ENCODE measurements around the gene SIRPB1.
"Not testable (repeated sequence)": the region's sequence is repeated elsewhere in the genome, so short reads cannot be mapped to it uniquely, and the experiment has no call there.

The SIRPB1 gene

DNA sequence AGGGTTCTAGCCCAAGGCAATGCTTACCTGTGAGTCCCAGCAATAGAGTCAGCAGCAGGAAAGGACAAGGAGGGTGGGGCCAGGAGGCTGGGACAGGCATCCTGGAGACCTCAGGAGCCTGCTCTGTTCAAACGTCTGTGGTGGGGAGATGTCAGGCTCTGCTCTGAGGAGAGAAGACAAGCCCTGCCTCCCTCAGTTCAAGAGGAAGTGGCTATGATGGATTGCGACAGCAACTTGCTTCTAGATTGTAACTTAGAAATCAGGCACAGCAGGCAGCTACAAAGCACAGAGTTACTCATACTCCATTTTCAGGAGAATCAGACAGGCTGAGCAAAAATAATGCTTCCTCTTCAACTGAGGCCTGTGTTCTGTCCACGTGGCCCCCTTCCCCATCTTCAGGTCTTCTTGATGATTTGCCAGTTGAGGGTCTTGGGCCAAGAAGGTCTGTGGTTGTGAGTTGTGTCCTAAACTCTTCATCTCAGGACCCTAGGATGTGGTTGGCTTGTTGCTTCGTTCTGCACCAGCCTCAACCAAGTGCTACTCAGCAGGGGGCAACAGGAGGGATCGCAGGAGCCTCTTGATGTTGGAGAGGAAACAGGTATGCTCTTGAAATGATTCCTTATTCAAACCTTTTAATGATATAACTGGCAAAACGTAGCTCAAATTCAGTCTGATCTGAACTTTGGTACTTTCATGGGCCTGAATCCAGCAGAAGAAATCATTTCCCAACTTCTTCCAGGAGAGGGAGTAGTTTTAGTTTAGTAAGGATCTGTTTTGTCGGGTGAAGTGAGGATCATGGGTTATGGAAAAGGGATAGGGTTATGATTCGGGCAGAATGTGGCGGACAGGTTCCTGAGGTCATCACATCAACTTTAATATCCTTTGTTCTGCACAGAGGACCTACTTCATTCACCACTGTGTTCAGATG, 31.0 kb downstream of the SIRPB1 start:
- no peak for DNase-seq

DNA sequence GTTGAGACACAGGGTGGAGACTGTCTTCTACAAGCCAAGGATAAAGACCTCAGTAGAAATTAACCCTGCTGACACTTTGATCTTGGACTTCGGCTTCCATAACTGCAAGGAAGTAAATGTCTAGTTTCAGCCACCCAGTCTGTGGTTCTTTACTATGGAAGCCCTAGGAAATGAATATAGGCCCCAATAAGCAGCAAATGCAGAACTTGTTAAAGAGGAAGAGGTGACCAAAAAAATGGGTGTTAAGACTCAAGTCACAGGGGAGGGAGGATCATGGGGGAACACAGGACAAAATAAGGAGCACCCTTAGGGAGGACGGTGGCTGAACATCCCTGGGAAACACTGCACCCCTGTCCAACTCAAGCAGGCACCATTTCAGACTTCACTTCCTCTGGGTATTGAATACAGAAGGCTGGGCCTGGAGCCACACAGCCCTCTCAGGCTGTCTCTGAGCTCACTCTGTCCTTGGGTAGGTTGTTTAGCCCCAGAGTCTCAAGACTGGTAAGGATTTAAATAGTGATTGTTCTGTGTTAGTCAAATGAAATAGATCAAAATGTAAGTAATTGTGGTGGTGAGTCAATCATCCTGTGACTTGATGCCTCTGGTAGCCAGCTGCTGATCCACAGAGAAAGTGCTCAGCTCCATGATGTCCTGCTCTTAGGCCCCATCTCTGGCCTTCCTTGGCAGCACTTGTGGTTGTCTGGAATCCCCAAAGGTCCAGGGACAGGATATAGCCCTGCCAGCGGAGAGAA, 31.9 kb downstream of the SIRPB1 start:
- no peak for DNase-seq

DNA sequence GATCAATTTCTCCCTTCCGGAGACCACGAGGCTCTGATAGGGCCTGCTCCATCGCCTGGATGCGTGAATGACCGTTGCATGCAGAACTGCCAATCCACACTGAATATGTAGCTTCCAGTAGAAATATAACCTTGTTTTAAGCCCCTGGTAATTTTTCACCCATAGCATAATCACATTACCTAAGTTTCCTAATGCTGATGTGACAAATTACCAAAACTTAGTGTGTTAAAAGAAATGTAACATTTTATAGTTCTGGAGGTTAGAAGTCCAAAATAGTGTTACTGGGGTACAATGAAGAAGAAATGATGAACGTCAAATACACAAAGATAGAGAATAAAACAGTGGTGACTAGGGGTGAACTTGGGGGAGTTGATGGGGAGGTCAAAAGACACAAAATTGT, 40.3 kb downstream of the SIRPB1 start:
- DNase-seq: no peak

DNA sequence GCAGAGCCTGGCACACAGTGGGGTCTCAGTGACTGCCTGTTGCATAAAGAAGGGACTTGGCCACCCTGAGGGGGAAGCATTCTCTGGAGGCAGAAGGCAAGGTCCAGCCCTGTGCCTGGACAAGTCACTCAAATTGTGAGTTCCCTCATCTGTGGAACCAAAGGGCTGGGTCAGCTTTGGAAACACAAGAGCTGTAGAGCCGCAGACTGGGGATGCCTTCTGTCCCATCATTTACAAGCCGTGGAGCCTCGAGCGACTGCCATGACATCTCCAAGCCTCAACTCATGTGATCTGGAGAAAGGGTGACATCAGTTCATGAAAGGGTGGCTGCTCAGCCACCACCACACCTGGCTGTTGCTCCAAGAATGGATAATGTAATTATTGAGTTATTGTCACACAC, 41.9 kb downstream of the SIRPB1 start:
- no peak for DNase-seq

DNA sequence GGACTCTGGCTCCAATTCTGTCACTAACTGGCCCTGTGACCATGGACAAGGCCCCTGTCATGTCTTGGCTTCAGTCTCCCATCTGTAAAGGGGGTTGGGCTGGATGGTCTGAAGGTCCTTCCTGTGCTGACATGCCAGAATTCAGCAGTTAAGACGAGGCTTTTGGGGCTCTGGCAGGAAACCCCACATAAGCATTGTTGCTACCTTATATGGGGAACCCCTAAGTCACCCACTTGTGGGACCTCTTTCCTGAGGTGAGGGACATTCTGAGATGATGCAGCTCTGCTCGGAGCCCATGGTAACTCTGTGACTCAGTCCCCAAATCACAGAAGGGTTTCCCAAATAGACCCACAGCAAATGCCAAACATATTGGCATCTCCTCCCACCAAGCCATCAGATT, 42.5 kb downstream of the SIRPB1 start:
- DNase-seq: not testable (repeated sequence)

DNA sequence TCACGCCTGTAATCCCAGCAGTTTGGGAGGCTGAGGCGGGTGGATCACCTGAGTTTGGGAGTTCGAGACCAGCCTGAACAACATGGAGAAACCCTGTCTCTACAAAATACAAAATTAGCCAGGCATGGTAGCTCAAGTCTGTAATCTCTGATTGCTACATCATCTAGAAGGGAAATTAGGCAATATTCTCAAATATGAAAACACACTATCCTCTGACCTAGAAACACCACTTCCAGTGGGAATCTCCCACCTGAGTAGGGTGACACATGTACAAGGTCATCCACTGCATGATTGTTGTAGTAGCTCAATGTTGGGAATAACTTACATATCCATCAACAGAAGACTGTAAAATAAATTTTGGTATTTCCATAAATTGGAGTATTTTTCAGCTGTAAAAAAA, 43.2 kb downstream of the SIRPB1 start:
- DNase-seq: no peak

GRCh38 chr20:1576003-1576402, 43.8 kb downstream of the SIRPB1 start:
- DNase-seq: not testable (repeated sequence)

GRCh38 chr20:1571583-1571982, 48.2 kb downstream of the SIRPB1 start:
- DNase-seq: not testable (repeated sequence)

Measured in activated T-cell treated with anti-CD3 and anti-CD28 coated beads for 4 hours (primary cell).